ENCODE data around the gene ZFHX3.

The ZFHX3 gene

DNA sequence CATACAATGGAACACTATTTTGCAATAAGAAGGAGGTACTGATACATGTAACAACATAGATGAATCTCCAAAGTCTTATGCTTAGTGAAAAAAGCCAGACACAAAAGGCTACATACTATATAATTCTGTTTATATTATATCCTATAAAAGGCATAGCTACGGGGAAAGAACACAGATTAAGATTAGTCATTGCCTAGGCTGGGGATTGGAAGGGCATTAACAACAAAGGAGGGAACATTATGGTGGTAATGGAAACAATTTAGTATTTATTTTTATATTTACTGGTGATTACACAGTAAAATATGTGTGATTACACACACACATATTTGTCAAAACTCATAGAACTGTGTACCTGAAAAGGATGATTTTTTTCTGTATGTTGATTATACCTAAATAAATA, 278.1 kb downstream of the ZFHX3 start:
- no peak for DNase-seq

DNA sequence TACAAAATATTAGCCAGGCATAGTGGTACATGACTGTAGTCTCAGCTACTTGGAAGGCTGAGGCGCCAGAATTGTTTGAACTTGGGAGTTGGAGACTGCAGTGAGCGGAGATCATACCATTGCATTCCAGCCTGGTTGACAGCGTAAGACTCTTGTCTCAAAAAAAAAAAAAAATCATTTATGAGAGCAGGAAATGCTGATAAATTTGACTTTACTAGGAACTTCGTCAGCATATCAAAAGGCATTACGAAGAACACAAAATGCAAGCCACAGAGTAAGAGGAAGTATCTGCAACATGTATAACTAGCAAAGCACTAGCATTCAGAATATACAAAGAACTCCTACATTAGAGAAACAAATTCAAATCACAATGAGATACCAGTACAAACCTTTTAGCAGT, 279.3 kb downstream of the ZFHX3 start:
- no peak for DNase-seq

GRCh38 chr16:72766506-72766905, 281.4 kb downstream of the ZFHX3 start:
- DNase-seq = no peak

DNA sequence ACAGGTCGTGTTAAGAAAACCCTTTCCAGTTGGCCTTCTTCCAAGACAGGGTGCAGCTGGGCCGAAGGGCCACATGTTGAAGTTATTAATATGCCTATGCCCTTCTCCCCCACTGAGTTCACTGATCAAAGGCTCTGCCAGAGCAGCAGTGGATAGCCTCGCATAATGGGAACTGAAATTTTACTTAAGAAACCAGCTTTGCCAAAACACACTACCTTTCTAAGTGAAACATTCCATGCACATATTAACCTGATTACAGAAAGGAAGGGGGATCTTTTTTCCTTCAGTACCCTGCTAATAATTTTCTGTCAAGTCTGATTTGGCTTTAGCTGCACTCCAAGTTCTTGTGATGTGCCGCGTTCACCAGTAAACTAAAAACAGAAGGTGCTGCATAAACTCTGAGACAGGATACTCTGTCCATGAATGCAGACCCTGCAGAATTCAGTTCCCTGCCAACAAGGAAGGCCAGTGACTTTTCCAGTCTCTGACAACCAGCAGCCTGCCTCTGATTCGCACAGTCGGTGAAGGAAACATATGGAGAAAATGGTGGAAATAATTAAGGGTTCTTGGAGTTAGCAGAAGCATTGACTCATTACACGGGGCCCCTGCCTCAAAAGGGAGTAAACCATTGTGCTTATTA, 283.8 kb downstream of the ZFHX3 start:
- DNase-seq = no peak

- DNase-seq = no peak
Measured at GRCh38 chr16:72760581-72760980, 287.3 kb downstream of the ZFHX3 start.

DNA sequence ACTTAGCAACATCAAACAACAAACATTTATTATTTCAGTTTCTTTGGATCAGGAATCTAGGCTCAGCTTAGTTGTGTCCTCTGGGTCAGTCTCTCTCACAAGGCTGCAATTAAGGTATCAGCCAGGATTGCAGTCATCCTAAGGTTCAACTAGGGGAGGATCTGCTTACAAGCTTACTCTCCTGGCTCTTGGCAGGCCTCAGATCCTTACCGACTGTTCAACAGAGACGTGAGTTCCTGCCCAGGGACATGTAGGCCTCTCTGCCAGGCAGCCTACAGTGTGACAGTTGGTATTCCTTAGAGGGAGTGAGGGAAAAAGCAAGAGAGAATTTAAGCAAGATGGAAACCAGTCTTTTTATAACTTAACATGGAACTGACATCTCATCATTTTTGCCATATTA, 294.0 kb downstream of the ZFHX3 start:
- DNase-seq = no peak

- DNase-seq = no peak
Measured at GRCh38 chr16:72752004-72752695, 295.8 kb downstream of the ZFHX3 start.

DNA sequence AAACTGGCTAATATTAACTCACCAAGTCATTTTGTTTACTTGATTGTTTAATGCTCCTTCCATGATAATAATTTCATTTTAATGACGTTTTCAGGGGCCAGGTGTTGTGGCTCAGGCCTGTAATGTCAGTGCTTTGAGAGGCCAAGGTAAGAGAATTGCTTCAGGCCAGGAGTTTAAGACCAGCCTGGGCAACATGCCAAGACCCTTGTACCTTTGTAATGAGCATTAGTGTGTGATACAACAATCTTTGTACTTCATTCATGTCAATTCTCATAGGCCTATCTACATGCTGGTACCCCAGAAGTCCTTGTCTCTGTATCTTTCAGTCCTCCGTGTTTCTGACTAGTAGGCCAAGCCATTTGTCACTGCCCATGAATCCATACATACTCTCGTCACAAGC, 296.9 kb downstream of the ZFHX3 start:
- DNase-seq = no peak

GRCh38 chr16:72749091-72749490, 298.8 kb downstream of the ZFHX3 start:
- no peak for DNase-seq

DNA sequence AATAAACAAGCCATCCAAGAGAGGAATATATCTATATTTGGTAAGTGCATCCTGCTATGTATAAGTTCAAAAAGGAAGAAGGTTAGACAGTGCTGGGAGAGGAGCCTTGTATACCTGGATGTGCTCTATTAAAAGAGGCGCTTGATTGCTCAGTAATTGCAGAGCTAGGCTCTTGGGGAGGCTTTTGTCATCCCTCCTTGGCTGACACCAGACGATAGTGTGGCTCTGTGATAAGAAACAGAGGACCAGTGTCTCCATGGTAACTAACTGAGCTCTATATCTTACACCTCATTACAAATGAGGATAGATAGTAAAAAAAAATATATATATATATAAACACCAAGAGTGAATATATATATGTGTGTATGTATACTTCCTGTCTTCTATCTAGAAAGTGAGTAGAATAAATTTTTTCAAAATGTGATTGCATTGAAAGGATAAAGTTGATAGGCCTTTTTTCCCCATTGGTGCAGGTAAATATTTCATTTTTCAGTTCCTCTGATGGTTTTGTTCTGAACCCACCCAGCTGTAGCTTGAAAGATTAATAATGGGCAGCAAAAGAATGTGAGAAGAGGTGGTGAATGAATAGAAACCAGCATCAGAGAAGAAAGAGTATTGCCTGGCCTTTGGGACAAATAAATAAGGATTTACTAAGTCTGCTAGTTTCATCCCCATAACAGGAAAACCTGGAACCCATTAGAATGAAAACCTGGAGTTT, 303.7 kb downstream of the ZFHX3 start:
- no peak for DNase-seq

DNA sequence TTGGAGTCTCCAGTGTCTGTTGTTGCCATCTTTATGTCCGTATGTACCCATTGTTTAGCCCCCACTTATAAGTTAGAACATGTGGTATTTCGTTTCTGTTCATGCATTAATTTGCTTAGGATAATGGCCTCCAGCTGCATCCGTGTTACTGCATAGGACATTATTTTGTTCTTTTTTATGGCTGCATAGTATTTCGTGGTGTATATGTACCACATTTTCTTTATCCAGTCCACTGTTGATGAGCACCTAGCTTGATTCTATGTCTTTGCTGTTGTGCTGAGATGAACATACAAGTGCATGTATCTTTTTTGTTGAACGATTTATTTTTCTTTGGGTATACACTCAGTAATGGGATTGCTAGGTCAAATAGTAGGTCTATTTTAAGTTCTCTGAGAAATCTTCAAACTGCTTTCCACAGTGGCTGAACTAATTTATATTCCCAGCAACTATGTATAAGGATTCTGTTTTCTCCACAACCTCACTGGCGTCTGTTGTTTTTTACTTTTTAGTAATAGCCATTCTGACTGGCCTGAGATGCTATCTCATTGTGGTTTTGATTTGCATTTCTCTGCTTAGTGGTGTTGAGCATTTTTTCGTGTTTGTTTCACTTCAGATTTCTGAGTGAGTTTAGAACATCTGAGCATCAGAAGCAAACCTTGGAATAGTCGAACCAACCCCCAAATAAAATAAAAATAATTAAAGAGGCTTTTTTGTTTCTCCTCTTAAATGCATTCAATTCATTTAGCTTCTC, 304.7 kb downstream of the ZFHX3 start:
- no peak for DNase-seq

DNA sequence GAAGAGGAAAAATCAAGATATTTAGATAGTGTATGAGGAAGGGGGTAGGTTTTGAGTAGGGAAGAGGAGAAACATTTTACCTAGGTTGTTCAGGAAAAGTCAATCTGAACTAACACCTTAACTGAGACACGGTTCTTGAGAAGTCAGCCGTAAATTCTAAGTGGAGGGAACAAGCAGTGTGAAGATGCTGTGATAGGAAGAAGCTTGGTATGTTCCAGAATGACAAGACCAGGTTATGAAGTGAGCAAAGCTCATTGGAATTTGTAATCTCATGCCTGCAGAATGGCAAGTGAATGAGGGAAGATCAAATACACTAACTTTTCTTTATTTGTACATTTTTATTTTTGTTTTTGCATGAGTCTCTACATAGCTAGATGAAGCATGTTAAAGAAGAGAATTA, 307.6 kb downstream of the ZFHX3 start:
- no peak for DNase-seq

GRCh38 chr16:72739577-72739976, 308.4 kb downstream of the ZFHX3 start:
- no peak for DNase-seq

DNA sequence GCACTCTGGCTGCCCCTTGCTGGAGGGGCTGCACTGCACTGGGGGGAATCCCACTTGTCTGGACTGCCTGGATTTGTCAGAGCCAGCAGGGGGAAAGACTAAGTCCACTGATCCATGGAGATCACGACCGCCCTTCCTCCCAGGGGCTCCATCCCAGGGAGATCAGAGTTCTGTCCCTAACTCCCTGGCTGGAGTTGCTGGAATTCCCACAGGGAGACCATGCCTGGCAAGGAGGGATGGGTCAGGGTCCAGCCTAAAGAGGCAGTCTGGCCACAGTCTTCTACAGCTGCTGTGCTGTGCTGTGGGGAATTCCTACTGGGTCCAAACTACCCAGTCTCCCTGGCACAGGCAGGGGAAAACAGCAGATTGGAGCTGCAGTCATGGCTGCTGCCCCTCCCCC, 311.9 kb downstream of the ZFHX3 start:
- no peak for DNase-seq

All from SHP77 treated with DMSO at 0.1 percent for 48 hours (cell line).